Activated CD8-positive, alpha-beta T cell treated with anti-CD3 and anti-CD28 coated beads for 36 hours (primary cell): Measurements from ENCODE around the gene PON3. TPM values are rescaled to one million over a fixed set of nuclear protein-coding genes. Genes with fewer than 3 reads are reported as not detected.

ENCODE experiments used
- ATAC-seq: fragments of 200-7000 bp; cut with Tn5 transposase; one replicate; pipeline ENCODE4 v1.10.0; 2021; ENCODE audit warnings: mild to moderate bottlenecking, moderate library complexity
- CTCF ChIA-PET: fragments of 350-600 bp; sonication (Branson Sonifier 250); formaldehyde crosslinking; loops from one replicate; lab custom pipeline; 2021; ENCODE audit warnings: antibody characterized with exemption; lab: Charles Lee
- POLR2A ChIA-PET: fragments of 350-600 bp; sonication (Branson Sonifier 250); formaldehyde crosslinking; loops from one replicate; lab custom pipeline; 2021; ENCODE audit warnings: antibody characterized with exemption; lab: Charles Lee
- DNase-seq: peaks from one replicate; pipeline ENCODE4 v3.0.0-alpha.2; 2020
- H3K27ac Mint-ChIP-seq: one replicate; pipeline ENCODE4 v1.8.0; 2021; ENCODE audit warnings: mild to moderate bottlenecking, mixed read lengths
- H3K27me3 Mint-ChIP-seq: one replicate; pipeline ENCODE4 v1.8.0; 2021; ENCODE audit warnings: mixed read lengths
- H3K36me3 Mint-ChIP-seq: one replicate; pipeline ENCODE4 v1.8.0; 2021; ENCODE audit warnings: low read depth, mixed read lengths
- H3K4me1 Mint-ChIP-seq: one replicate; pipeline ENCODE4 v1.8.0; 2021; ENCODE audit warnings: low read depth, mixed read lengths
- H3K4me3 Mint-ChIP-seq: one replicate; pipeline ENCODE4 v1.8.0; 2021; ENCODE audit warnings: mild to moderate bottlenecking, moderate library complexity, mixed read lengths
- H3K9me3 Mint-ChIP-seq: one replicate; pipeline ENCODE4 v1.8.0; 2021; ENCODE audit warnings: mixed read lengths
- CTCF ChIP-seq: fragments of 200-600 bp; IDR thresholded peaks from one replicate; pipeline ENCODE4 v1.8.0; 2022; ENCODE audit warnings: antibody characterized with exemption, mild to moderate bottlenecking
- intact Hi-C: fragments of 100-400 bp; cut with micrococcal nuclease; formaldehyde crosslinking; loops from one replicate; pipeline ENCODE4 v1.10.0; 2022
- total RNA-seq, 2 experiments: library from RNA; stranded (reverse); gene quantifications; one replicate each; pipeline ENCODE4 v1.2.3, GENCODE V29; 2021

The PON3 gene
- total RNA-seq, 2 experiments from 2014 or later, result not detected

GRCh38 chr7:95436407-95436806, 40.2 kb upstream of the PON3 start:
- Mint-ChIP-seq H3K9me3 (no peaks in the 10 kb centered on the region), H3K4me3 (no peak overlapping the region), H3K36me3 (no peaks in the 10 kb centered on the region), H3K4me1 (peaks cover 9% of the 10 kb centered on the region), H3K27me3 (no peaks in the 10 kb centered on the region), H3K27ac (no peak overlapping the region)
- DNase-seq (no peak), ATAC-seq (no peak)
- POLR2A ChIA-PET, result no interaction called here
- TF ChIP-seq CTCF, result no peak
- intact Hi-C loops, result no loop called here
- CTCF ChIA-PET, result interaction anchor here (1.0 kb wide), 1 partner anchor 75 kb away, joined by 3 read pairs; no protein-coding TSS in a partner anchor

- intact Hi-C loops, result no loop called here
- peak; percentile 12 for ATAC-seq
- POLR2A ChIA-PET, result no interaction called here
Measured at GRCh38 chr7:95435422-95435780, 39.2 kb upstream of the PON3 start.

GRCh38 chr7:95434557-95435421, 38.6 kb upstream of the PON3 start, which contains the start of gene PON2:
PON2 (minus strand) TSS chr7:95435028; CDS start chr7:95434951, 77 bp downstream.
- no peaks in the 10 kb centered on the region for H3K36me3 Mint-ChIP-seq
- H3K9me3 Mint-ChIP-seq, result no peaks in the 10 kb centered on the region
- peaks cover 9% of the 10 kb centered on the region for H3K4me1 Mint-ChIP-seq
- no peaks in the 10 kb centered on the region for H3K27me3 Mint-ChIP-seq
- H3K27ac Mint-ChIP-seq, result peak within 1 kb of the TSS; percentile 74
- intact Hi-C loops, result no loop called here
- POLR2A ChIA-PET, result interaction anchor here (0.6 kb wide), 1 partner anchor 14 kb away, joined by 3 read pairs; no protein-coding TSS in a partner anchor
- DNase-seq, result peak; percentile 48
- peak within 1 kb of the TSS; percentile 73 for H3K4me3 Mint-ChIP-seq
- no peak for TF ChIP-seq CTCF
- CTCF ChIA-PET, result interaction anchor here (0.6 to 1.4 kb wide), 2 partner anchors 42 to 778 kb away, joined by 3 read pairs; no protein-coding TSS in a partner anchor
- ATAC-seq, result peak; percentile 91

More at GRCh38 chr7:95435422-95435780, 39.2 kb upstream of the PON3 start:
- no peak for TF ChIP-seq CTCF
- Mint-ChIP-seq H3K9me3 (no peaks in the 10 kb centered on the region), H3K4me3 (peak overlapping the region; percentile 73), H3K27me3 (no peaks in the 10 kb centered on the region), H3K27ac (peak overlapping the region; percentile 74), H3K4me1 (peaks cover 9% of the 10 kb centered on the region), H3K36me3 (no peaks in the 10 kb centered on the region)
- no peak for DNase-seq
- CTCF ChIA-PET, result interaction anchor here (1.4 kb wide), 1 partner anchor 41 kb away, joined by 3 read pairs; no protein-coding TSS in a partner anchor

- intact Hi-C loops, result no loop called here
- H3K27ac Mint-ChIP-seq, result peak overlapping the region; percentile 23
- CTCF ChIA-PET, result interaction anchor here (0.6 to 1.4 kb wide), 2 partner anchors 42 to 777 kb away, joined by 3 read pairs; no protein-coding TSS in a partner anchor
- peak overlapping the region; percentile 66 for H3K4me3 Mint-ChIP-seq
- POLR2A ChIA-PET, result interaction anchor here (0.6 kb wide), 1 partner anchor 14 kb away, joined by 3 read pairs; no protein-coding TSS in a partner anchor
- ATAC-seq (no peak), DNase-seq (no peak)
- H3K27me3 Mint-ChIP-seq, result no peaks in the 10 kb centered on the region
- H3K36me3 Mint-ChIP-seq, result no peaks in the 10 kb centered on the region
- no peak for TF ChIP-seq CTCF
- H3K4me1 Mint-ChIP-seq, result peaks cover 9% of the 10 kb centered on the region
- no peaks in the 10 kb centered on the region for H3K9me3 Mint-ChIP-seq
Measured at GRCh38 chr7:95433952-95434556, 37.9 kb upstream of the PON3 start.
